GM18505 (cell line): ENCODE data around the gene GALNT7.

Experiments
- ATAC-seq: cut with Tn5 transposase; IDR thresholded peaks from one replicate; pipeline ENCODE4 v1.9.1; 2021; ENCODE audit not compliant: unreplicated experiment
- POLR2A ChIP-seq: IDR thresholded peaks from 4 replicates; pipeline ENCODE4 v1.6.1; 2011; ENCODE audit warnings: borderline replicate concordance; ENCODE audit not compliant: insufficient read depth, insufficient read length; ENCODE audit errors: extremely low read depth

GALNT7 gene

GRCh38 chr4:173334085-173334890, 165.7 kb downstream of the GALNT7 start, which contains the start of gene HMGB2:
HMGB2 (minus strand) TSS chr4:173334358; CDS start chr4:173333649, 709 bp downstream.
- peak; percentile 91 for ATAC-seq
- peak; percentile 99 for TF ChIP-seq POLR2A

- peak; percentile 36 for ATAC-seq
Measured at GRCh38 chr4:173334891-173335752, 166.5 kb downstream of the GALNT7 start.

GRCh38 chr4:173337463-173337862, 168.9 kb downstream of the GALNT7 start:
- no peak for ATAC-seq
- no peak for TF ChIP-seq POLR2A

More at GRCh38 chr4:173334891-173335752, 166.5 kb downstream of the GALNT7 start:
- peak; percentile 52 for TF ChIP-seq POLR2A

- no peak for TF ChIP-seq POLR2A
- no peak for ATAC-seq
Measured at GRCh38 chr4:173343832-173344397, 175.3 kb downstream of the GALNT7 start.

- TF ChIP-seq POLR2A, result no peak
- peak; percentile 53 for ATAC-seq
Measured at GRCh38 chr4:173345648-173346047, 177.0 kb downstream of the GALNT7 start.

- ATAC-seq, result no peak
- no peak for TF ChIP-seq POLR2A
Measured at GRCh38 chr4:173346074-173346473, 177.5 kb downstream of the GALNT7 start.

GRCh38 chr4:173347467-173347866, 178.9 kb downstream of the GALNT7 start:
- no peak for TF ChIP-seq POLR2A
- no peak for ATAC-seq

GRCh38 chr4:173357939-173358338, 189.3 kb downstream of the GALNT7 start:
- no peak for TF ChIP-seq POLR2A
- no peak for ATAC-seq

- no peak for ATAC-seq
- TF ChIP-seq POLR2A, result no peak
Measured at GRCh38 chr4:173360587-173361221, 192.1 kb downstream of the GALNT7 start.

GRCh38 chr4:173362666-173363065, 194.1 kb downstream of the GALNT7 start:
- ATAC-seq, result no peak
- no peak for TF ChIP-seq POLR2A

GRCh38 chr4:173365359-173365996, 196.9 kb downstream of the GALNT7 start:
- no peak for TF ChIP-seq POLR2A
- no peak for ATAC-seq

- no peak for TF ChIP-seq POLR2A
- peak; percentile 17 for ATAC-seq
Measured at GRCh38 chr4:173367285-173367684, 198.7 kb downstream of the GALNT7 start.
